ENCODE results near the gene LIPN.

DNA sequence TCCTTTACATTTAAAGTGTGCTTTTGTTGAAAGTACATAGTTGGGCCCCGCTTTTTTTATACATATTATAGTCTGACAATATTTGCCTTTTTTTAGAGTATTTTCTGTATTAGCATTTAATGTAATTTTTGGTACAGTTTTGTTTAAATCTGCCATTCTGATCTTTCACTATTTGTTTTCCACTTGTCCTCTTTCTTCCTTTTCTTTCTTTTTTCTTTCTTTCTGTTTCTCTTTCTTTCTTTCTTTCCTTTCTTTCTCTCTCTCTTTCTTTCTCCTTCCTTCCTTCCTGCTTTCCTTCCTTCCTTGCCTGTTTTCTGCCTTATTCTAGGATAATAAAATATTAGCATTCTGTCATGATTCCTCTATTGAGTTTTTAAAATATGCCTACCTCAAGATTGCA lies 44.3 kb upstream of the LIPN start:
- TF ChIP-seq, protein P1, sequence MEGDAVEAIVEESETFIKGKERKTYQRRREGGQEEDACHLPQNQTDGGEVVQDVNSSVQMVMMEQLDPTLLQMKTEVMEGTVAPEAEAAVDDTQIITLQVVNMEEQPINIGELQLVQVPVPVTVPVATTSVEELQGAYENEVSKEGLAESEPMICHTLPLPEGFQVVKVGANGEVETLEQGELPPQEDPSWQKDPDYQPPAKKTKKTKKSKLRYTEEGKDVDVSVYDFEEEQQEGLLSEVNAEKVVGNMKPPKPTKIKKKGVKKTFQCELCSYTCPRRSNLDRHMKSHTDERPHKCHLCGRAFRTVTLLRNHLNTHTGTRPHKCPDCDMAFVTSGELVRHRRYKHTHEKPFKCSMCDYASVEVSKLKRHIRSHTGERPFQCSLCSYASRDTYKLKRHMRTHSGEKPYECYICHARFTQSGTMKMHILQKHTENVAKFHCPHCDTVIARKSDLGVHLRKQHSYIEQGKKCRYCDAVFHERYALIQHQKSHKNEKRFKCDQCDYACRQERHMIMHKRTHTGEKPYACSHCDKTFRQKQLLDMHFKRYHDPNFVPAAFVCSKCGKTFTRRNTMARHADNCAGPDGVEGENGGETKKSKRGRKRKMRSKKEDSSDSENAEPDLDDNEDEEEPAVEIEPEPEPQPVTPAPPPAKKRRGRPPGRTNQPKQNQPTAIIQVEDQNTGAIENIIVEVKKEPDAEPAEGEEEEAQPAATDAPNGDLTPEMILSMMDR (conservative IDR thresholded peaks at IDR 0.05; ENCODE audit: low read length): no peak
- no peak for TF ChIP-seq EZH2phosphoT487 (IDR thresholded peaks at IDR 0.05; ENCODE audit: borderline replicate concordance, low read depth, low read length)
